Mesenchymal stem cell (in vitro differentiated cells and primary cell): ENCODE measurements around the gene FAF1.

Source experiments
- DNase-seq: peaks from one replicate; pipeline ENCODE4 v3.0.0-alpha.2; 2013
- H2AFZ ChIP-seq: one replicate; pipeline ENCODE4 v1.6.1; 2013; ENCODE audit warnings: low read depth, mild to moderate bottlenecking, control low read depth, inconsistent platforms, low read length, moderate library complexity
- H2AK5ac ChIP-seq: 2 replicates; pipeline ENCODE4 v1.6.1; 2013; ENCODE audit warnings: low read length, moderate library complexity, mild to moderate bottlenecking, inconsistent platforms; ENCODE audit not compliant: severe bottlenecking
- H2BK120ac ChIP-seq: one replicate; pipeline ENCODE4 v1.6.1; 2013; ENCODE audit warnings: low read depth, mild to moderate bottlenecking, inconsistent platforms, low read length, moderate library complexity
- H2BK12ac ChIP-seq, 2 experiments: one replicate each; pipeline ENCODE4 v1.6.1; 2013; ENCODE audit warnings: inconsistent platforms in 2 of 2, low read length in 2 of 2, mild to moderate bottlenecking in 2 of 2, moderate library complexity in 2 of 2, control low read depth in 1 of 2
- H2BK15ac ChIP-seq: one replicate; pipeline ENCODE4 v1.6.1; 2013; ENCODE audit warnings: mild to moderate bottlenecking, low read depth, inconsistent platforms; ENCODE audit not compliant: poor library complexity, severe bottlenecking
- H2BK5ac ChIP-seq: 2 replicates; pipeline ENCODE4 v1.6.1; 2013; ENCODE audit warnings: low read depth, mild to moderate bottlenecking, low read length, control low read depth, inconsistent platforms; ENCODE audit not compliant: poor library complexity, severe bottlenecking
- H3K14ac ChIP-seq, 2 experiments: one replicate each; pipeline ENCODE4 v1.6.1; 2013; ENCODE audit warnings: inconsistent platforms in 2 of 2, low read length in 2 of 2, control low read depth in 1 of 2, mild to moderate bottlenecking in 1 of 2, moderate library complexity in 1 of 2
- H3K18ac ChIP-seq, 2 experiments: one replicate each; pipeline ENCODE4 v1.6.1; 2013; ENCODE audit warnings: inconsistent platforms in 2 of 2, low read length in 2 of 2, control low read depth in 1 of 2, low read depth in 1 of 2, mild to moderate bottlenecking in 1 of 2
- H3K23ac ChIP-seq, 2 experiments: one replicate each; pipeline ENCODE4 v1.6.1; 2013; ENCODE audit warnings: inconsistent platforms in 2 of 2, low read length in 2 of 2, mild to moderate bottlenecking in 2 of 2, moderate library complexity in 2 of 2, control low read depth in 1 of 2
- H3K27ac ChIP-seq: 2 replicates; pipeline ENCODE4 v1.5.1; 2013; ENCODE audit warnings: mild to moderate bottlenecking, moderate library complexity, low read length, control low read depth, inconsistent platforms; ENCODE audit not compliant: poor library complexity, severe bottlenecking
- H3K27me3 ChIP-seq, 2 experiments: 2 replicates each; pipeline versions ENCODE4 v1.6.1 to v1.7.0; 2013; ENCODE audit warnings: low read length in 2 of 2, mild to moderate bottlenecking in 2 of 2, moderate library complexity in 2 of 2, control low read depth in 1 of 2, inconsistent platforms in 1 of 2; ENCODE audit not compliant: control insufficient read depth in 1 of 2, insufficient read depth in 1 of 2
- H3K36me3 ChIP-seq, 2 experiments: 2 replicates each; pipeline versions ENCODE4 v1.6.1 to v1.7.0; 2013; ENCODE audit warnings: low read length in 2 of 2, control low read depth in 1 of 2, inconsistent platforms in 1 of 2, low read depth in 1 of 2, mild to moderate bottlenecking in 1 of 2; ENCODE audit not compliant: insufficient read depth in 2 of 2, control insufficient read depth in 1 of 2
- H3K4ac ChIP-seq, 2 experiments: one replicate each; pipeline ENCODE4 v1.6.1; 2013; ENCODE audit warnings: inconsistent platforms in 2 of 2, low read length in 2 of 2, mild to moderate bottlenecking in 2 of 2, moderate library complexity in 2 of 2, control low read depth in 1 of 2, low read depth in 1 of 2
- H3K4me1 ChIP-seq: 2 replicates; pipeline ENCODE4 v1.6.1; 2013; ENCODE audit warnings: low read depth, low read length, control low read depth; ENCODE audit not compliant: control insufficient read depth, insufficient read depth
- H3K4me2 ChIP-seq: 2 replicates; pipeline ENCODE4 v1.6.1; 2013; ENCODE audit warnings: low read length, mild to moderate bottlenecking, inconsistent platforms; ENCODE audit not compliant: poor library complexity, severe bottlenecking
- H3K4me3 ChIP-seq, 2 experiments: 2 replicates each; pipeline versions ENCODE4 v1.5.1 to v1.7.0; 2013; ENCODE audit warnings: low read length in 2 of 2, mild to moderate bottlenecking in 2 of 2, control low read depth in 1 of 2, low read depth in 1 of 2; ENCODE audit not compliant: insufficient read depth in 1 of 2
- H3K79me1 ChIP-seq: replicated peaks from 2 replicates; pipeline ENCODE4 v1.6.1; 2013; ENCODE audit warnings: mild to moderate bottlenecking, control low read depth, low read length, inconsistent platforms; ENCODE audit not compliant: poor library complexity, severe bottlenecking
- H3K9ac ChIP-seq: 2 replicates; pipeline ENCODE4 v1.7.0; 2013; ENCODE audit warnings: mild to moderate bottlenecking, low read length, moderate library complexity
- H3K9me3 ChIP-seq: 2 replicates; pipeline ENCODE4 v1.7.0; 2013; ENCODE audit warnings: mild to moderate bottlenecking, low read length; ENCODE audit not compliant: control insufficient read depth
- H4K8ac ChIP-seq: one replicate; pipeline ENCODE4 v1.6.1; 2013; ENCODE audit warnings: inconsistent platforms, mild to moderate bottlenecking, low read length, moderate library complexity
- H4K91ac ChIP-seq: one replicate; pipeline ENCODE4 v1.6.1; 2013; ENCODE audit warnings: mild to moderate bottlenecking, low read length, inconsistent platforms
- WGBS: methylation state at CpG from one replicate; pipeline ENCODE4 v1.1.7; 2013; ENCODE audit warnings: mixed read lengths; 5-methylcytosine and 5-hydroxymethylcytosine counted together

The FAF1 gene

GRCh38 chr1:50452700-50453099, 507.4 kb downstream of the FAF1 start:
- H3K27me3 ChIP-seq: no peaks in the 10 kb centered on the region
- H3K23ac ChIP-seq: no peak overlapping the region
- H2BK120ac ChIP-seq: no peak overlapping the region
- H3K79me1 ChIP-seq: no peaks in the 10 kb centered on the region
- no peak overlapping the region for H2BK5ac ChIP-seq
- H2BK12ac ChIP-seq: no peak overlapping the region
- 100% methylated on average over 1 of the region's 1 CpG for WGBS
- H3K4me3 ChIP-seq: no peak overlapping the region
- H3K18ac ChIP-seq: no peak overlapping the region
- no peak overlapping the region for H2AK5ac ChIP-seq
- H3K9ac ChIP-seq: no peak overlapping the region
- no peak overlapping the region for H3K14ac ChIP-seq
- H3K27ac ChIP-seq: no peak overlapping the region
- H2BK15ac ChIP-seq: no peak overlapping the region
- no peaks in the 10 kb centered on the region for H3K9me3 ChIP-seq
- H4K8ac ChIP-seq: no peak overlapping the region
- DNase-seq: no peak
- H3K36me3 ChIP-seq: no peaks in the 10 kb centered on the region
- H4K91ac ChIP-seq: no peak overlapping the region
- no peak overlapping the region for H3K4ac ChIP-seq
- H2AFZ ChIP-seq: no peak overlapping the region
- H3K4me1 ChIP-seq: no peaks in the 10 kb centered on the region
- H3K4me2 ChIP-seq: no peak overlapping the region

GRCh38 chr1:50450861-50451653, 509.0 kb downstream of the FAF1 start:
- no peak overlapping the region for H3K23ac ChIP-seq
- H3K36me3 ChIP-seq: no peaks in the 10 kb centered on the region
- H2BK15ac ChIP-seq: no peak overlapping the region
- H2BK120ac ChIP-seq: no peak overlapping the region
- no peak overlapping the region for H3K4ac ChIP-seq
- no peak overlapping the region for H3K14ac ChIP-seq
- no peak overlapping the region for H3K4me3 ChIP-seq
- H2BK12ac ChIP-seq: no peak overlapping the region
- no peak overlapping the region for H3K27ac ChIP-seq
- 87% methylated on average over 2 of the region's 4 CpGs for WGBS
- no peak overlapping the region for H4K8ac ChIP-seq
- H3K9ac ChIP-seq: no peak overlapping the region
- H2BK5ac ChIP-seq: no peak overlapping the region
- no peak overlapping the region for H4K91ac ChIP-seq
- no peaks in the 10 kb centered on the region for H3K4me1 ChIP-seq
- H3K4me2 ChIP-seq: no peak overlapping the region
- no peak for DNase-seq
- H3K79me1 ChIP-seq: no peaks in the 10 kb centered on the region
- no peaks in the 10 kb centered on the region for H3K9me3 ChIP-seq
- no peak overlapping the region for H2AFZ ChIP-seq
- H2AK5ac ChIP-seq: no peak overlapping the region
- H3K27me3 ChIP-seq: no peaks in the 10 kb centered on the region
- H3K18ac ChIP-seq: no peak overlapping the region

- no peaks in the 10 kb centered on the region for H3K79me1 ChIP-seq
- H4K8ac ChIP-seq: no peak overlapping the region
- WGBS: no CpG with 5 or more reads among the region's 1 CpG
- H2BK12ac ChIP-seq: no peak overlapping the region
- no peak overlapping the region for H2AK5ac ChIP-seq
- no peak overlapping the region for H3K4me2 ChIP-seq
- H2BK5ac ChIP-seq: no peak overlapping the region
- H2AFZ ChIP-seq: no peak overlapping the region
- no peak overlapping the region for H3K4ac ChIP-seq
- no peak overlapping the region for H2BK120ac ChIP-seq
- H2BK15ac ChIP-seq: no peak overlapping the region
- no peak overlapping the region for H3K4me3 ChIP-seq
- no peaks in the 10 kb centered on the region for H3K9me3 ChIP-seq
- H4K91ac ChIP-seq: no peak overlapping the region
- no peak overlapping the region for H3K18ac ChIP-seq
- H3K23ac ChIP-seq: no peak overlapping the region
- H3K4me1 ChIP-seq: no peaks in the 10 kb centered on the region
- no peaks in the 10 kb centered on the region for H3K36me3 ChIP-seq
- H3K9ac ChIP-seq: no peak overlapping the region
- H3K27me3 ChIP-seq: no peaks in the 10 kb centered on the region
- H3K27ac ChIP-seq: no peak overlapping the region
- no peak for DNase-seq
- H3K14ac ChIP-seq: no peak overlapping the region
Measured at GRCh38 chr1:50447961-50448360, 512.1 kb downstream of the FAF1 start.

GRCh38 chr1:50441183-50441582, 518.9 kb downstream of the FAF1 start:
- Histone ChIP-seq H3K4ac (no peak overlapping the region), H2BK5ac (no peak overlapping the region), H3K14ac (no peak overlapping the region), H3K4me2 (no peak overlapping the region), H3K9me3 (no peaks in the 10 kb centered on the region), H2BK120ac (no peak overlapping the region), H3K79me1 (no peaks in the 10 kb centered on the region), H3K18ac (no peak overlapping the region), H3K27ac (no peak overlapping the region), H2BK12ac (no peak overlapping the region), H4K8ac (no peak overlapping the region), H2AK5ac (no peak overlapping the region), H3K9ac (no peak overlapping the region), H3K4me3 (no peak overlapping the region), H2AFZ (no peak overlapping the region), H2BK15ac (no peak overlapping the region), H3K36me3 (peaks cover 0 to 22% of the 10 kb centered on the region in 2 experiments), H4K91ac (no peak overlapping the region), H3K23ac (no peak overlapping the region), H3K27me3 (no peaks in the 10 kb centered on the region), H3K4me1 (no peaks in the 10 kb centered on the region)
- no peak for DNase-seq
- 96% methylated on average over 4 of the region's 6 CpGs for WGBS
